VCaP (cell line): ENCODE data around the gene CNN2.

ENCODE experiments used
- H3K27ac ChIP-seq: fragments of 450-650 bp; 2 replicates; pipeline ENCODE4 v1.5.1; 2017
- TF ChIP-seq, protein P1 (sequence below): fragments of 450-650 bp; conservative IDR thresholded peaks from 2 replicates; pipeline ENCODE4 v1.5.1; 2017; ENCODE audit warnings: mild to moderate bottlenecking, moderate library complexity

CNN2 gene

DNA sequence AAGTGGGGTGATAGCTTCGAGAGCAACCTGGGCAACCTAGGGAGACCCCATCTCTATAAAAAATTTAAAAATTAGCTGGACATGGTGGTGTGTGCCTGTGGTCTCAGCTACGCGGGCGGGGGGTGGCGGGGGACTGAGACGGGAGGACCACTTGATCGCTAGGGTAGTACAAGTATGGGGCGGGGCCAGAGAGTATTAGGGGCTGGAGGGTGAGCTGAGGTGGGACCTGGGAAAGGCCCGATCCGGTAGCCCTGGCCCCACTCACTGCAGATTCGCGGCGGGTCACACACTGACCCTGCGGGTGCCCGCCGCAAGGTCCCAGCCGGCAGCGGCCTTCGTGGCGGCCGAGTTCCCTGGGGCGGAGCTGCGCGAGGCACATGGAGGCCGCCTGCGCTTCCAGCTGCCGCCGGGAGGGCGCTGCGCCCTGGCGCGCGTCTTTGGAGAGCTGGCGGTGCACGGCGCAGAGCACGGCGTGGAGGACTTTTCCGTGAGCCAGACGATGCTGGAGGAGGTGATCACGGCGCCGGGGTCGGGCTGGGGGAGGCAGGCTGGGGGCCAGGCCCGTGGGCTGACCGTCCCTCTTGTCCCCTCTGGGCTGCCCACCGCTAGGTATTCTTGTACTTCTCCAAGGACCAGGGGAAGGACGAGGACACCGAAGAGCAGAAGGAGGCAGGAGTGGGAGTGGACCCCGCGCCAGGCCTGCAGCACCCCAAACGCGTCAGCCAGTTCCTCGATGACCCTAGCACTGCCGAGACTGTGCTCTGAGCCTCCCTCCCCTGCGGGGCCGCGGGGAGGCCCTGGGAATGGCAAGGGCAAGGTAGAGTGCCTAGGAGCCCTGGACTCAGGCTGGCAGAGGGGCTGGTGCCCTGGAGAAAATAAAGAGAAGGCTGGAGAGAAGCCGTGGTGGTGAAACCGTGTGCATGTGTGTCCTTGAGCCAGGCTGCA is 38.5 kb downstream of the CNN2 start:
- TF ChIP-seq, protein P1, sequence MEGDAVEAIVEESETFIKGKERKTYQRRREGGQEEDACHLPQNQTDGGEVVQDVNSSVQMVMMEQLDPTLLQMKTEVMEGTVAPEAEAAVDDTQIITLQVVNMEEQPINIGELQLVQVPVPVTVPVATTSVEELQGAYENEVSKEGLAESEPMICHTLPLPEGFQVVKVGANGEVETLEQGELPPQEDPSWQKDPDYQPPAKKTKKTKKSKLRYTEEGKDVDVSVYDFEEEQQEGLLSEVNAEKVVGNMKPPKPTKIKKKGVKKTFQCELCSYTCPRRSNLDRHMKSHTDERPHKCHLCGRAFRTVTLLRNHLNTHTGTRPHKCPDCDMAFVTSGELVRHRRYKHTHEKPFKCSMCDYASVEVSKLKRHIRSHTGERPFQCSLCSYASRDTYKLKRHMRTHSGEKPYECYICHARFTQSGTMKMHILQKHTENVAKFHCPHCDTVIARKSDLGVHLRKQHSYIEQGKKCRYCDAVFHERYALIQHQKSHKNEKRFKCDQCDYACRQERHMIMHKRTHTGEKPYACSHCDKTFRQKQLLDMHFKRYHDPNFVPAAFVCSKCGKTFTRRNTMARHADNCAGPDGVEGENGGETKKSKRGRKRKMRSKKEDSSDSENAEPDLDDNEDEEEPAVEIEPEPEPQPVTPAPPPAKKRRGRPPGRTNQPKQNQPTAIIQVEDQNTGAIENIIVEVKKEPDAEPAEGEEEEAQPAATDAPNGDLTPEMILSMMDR: peak; percentile 85
- no peak overlapping the region for H3K27ac ChIP-seq

DNA sequence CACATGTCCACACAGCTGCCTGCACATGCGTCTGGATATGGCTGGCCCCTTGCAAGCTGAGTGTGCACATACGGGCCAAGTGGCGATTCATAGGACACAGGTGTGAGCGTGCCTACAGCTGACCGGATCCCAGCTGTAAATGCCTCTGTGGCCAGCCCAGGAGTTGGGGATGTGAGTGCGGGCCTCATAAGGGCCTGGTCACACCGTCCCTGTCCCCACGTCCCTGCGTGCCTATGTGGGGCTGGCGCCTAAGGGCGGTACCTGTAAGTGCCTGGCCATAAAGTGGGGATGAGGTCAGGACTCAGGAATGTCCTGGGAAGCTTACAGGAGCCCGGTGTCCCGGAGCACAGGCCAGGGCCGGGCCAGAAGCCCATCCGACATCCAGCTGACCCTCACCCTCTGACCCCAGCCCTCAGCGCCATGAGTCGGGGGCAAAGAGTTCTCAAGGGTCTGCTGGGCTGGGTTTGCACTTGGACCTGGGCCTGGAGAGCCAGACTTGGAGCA is 39.2 kb downstream of the CNN2 start:
- TF ChIP-seq, protein P1: no peak
- H3K27ac ChIP-seq: no peak overlapping the region

DNA sequence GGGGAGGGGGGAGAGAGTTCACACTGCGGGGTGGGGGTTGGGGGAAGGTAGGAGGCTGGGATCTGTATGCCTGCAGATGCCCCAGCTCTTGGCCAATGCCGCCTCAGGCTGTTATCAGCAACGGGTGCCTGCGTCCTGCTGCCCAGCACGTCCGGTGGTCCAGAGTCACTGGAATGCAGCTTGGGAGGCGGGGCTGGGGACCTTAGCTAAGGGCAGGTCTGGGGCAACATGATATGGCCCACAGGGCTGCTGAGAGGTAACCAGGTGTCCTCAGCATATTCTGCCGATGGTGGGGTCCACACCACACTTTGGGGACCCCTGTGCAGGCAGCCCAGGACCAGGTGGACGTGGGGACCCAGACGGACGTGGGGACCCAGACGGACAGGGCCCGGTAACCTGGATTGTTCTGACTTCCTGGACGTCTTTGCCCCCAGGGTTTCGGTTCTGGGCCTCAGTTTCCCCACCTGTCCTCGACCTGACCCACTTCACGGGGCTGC is 39.9 kb downstream of the CNN2 start:
- no peak overlapping the region for H3K27ac ChIP-seq
- TF ChIP-seq, protein P1: no peak

DNA sequence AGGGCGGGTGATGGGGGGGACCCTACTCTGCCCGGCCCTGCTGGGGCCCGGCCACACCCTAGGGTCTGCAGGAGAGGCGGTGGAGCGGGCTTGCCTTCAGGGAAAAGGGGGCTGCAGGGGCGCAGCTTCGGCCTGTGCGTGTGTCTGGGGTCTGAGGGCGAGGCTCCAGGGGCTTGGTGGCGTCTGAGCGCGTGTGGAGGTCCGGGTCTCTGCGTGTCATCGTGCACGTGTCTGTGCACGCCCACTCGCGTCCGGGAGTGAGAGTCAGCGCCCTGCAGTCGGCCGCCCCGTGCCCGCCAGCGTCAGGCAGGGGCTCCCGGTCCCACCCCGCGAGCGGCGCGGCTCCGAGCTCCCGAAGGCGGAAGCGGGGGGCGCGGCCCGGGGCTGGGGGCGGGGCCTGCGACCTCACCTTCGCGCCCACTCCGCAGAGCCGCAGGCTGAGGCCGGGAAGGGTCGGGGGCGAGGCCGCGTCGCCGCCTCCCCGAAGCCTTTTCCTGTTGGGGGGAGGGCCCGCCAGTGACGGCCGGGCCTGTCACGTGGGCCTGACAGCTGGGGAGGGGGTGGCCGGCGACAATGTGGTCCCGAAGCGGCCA is 40.4 kb downstream of the CNN2 start, which contains the start of gene ARHGAP45:
TSS of gene ARHGAP45 (plus strand) at position 420 of the 593 bp plus-strand sequence. CDS start 239 bp downstream, outside the sequence.
- no peak within 1 kb of the TSS; the same call in 1 of the 2 replicates for H3K27ac ChIP-seq
- TF ChIP-seq, protein P1: no peak

DNA sequence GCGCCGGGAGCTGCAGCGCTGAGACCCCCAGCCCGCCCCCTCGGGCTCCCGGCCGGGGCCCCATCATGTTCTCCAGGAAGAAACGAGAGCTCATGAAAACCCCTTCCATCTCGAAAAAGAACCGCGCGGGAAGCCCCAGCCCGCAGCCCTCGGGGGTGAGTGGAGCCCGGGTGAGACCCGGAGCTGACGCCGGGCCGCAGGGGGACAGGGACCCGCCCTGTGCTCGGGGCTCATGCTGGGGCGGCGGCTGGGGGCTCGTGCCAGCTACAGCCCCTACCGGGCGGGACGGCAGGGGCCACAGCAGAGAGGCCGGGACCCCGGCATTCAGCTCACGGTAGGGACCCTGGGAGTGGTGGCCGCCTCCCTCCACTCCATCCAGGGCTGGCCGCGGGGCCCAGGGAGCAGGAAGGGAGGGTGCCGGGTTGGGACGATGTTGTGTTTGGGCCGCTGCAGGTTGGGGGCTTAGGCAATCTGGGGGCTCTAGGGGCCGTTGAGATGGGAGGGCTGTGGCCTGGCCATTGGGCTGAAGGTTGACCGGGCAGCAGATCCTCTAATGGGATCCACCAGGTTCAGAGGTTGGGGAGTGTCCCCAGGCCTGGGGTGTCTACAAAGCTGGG is 41.0 kb downstream of the CNN2 start:
- TF ChIP-seq, protein P1: no peak
- H3K27ac ChIP-seq: no peak overlapping the region; the same call in 1 of the 2 replicates

DNA sequence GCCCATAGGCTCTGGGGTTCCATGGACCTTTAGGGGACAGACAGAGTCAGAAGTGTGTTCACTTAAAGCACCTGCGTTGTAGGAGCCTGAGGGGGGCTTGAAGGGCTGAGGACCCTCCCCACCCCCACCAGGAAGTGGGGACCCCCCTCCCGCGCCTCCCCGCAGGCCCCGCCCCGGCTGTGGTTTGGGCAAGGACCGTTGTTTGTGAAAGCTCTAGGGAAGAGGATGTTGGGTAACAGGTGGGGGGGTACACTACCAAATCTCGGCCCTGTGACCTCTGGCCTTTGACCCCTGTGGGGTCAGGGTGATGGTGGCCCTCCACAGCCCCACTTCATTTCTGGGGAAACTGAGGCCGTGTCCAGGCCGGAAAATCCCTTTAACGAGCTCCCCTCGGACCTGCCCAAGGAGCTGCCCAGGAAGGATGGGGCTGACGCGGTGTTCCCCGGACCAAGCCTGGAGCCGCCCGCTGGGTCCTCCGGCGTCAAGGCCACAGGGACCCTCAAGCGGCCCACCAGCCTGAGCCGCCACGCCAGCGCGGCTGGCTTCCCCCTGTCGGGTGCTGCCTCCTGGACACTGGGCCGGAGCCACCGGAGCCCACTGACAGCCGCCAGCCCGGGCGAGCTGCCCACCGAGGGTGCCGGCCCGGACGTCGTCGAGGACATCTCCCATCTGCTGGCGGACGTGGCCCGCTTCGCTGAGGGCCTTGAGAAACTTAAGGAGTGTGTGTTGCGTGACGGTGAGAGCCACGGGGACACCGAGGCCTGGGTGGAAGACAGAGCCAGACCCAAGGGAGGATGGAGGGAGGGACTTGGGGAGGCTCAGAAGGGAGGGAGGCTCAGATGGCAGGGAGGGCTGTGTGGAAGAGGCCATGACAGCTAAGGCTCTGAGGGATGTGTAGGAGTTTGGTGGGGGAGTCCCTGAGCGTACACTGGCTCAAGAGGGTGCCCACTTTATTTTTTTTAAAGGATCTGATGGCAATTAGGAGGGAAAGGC is 41.9 kb downstream of the CNN2 start:
- no peak overlapping the region for H3K27ac ChIP-seq
- TF ChIP-seq, protein P1: no peak
